ENCODE data around the gene HMOX1. TPM values are rescaled to one million over a fixed set of nuclear protein-coding genes. Genes with fewer than 3 reads are reported as not detected.

The HMOX1 gene
- total RNA-seq, 6 donors from 2014 or later, result 22.0 to 306 (median 77.9) TPM

DNA sequence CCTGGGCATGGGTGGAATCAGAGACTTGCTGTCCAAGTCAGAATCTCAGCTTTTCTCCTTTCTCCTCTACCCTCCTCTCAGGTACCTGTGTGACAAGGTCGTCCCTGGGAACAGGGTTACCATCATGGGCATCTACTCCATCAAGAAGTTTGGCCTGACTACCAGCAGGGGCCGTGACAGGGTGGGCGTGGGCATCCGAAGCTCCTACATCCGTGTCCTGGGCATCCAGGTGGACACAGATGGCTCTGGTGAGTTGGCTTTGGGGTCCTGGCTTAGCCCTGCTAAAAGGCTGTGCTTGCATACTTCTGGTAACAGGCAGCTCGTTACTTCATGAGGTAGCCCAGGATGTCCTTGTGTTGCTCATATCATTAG is 29.8 kb downstream of the HMOX1 start:
- TF ChIP-seq POLR2A (IDR thresholded peaks at IDR 0.05) (no peak), EP300 (IDR thresholded peaks at IDR 0.05) (no peak), POLR2AphosphoS5 (IDR thresholded peaks at IDR 0.05) (no peak)
- TF ChIP-seq, protein P1, sequence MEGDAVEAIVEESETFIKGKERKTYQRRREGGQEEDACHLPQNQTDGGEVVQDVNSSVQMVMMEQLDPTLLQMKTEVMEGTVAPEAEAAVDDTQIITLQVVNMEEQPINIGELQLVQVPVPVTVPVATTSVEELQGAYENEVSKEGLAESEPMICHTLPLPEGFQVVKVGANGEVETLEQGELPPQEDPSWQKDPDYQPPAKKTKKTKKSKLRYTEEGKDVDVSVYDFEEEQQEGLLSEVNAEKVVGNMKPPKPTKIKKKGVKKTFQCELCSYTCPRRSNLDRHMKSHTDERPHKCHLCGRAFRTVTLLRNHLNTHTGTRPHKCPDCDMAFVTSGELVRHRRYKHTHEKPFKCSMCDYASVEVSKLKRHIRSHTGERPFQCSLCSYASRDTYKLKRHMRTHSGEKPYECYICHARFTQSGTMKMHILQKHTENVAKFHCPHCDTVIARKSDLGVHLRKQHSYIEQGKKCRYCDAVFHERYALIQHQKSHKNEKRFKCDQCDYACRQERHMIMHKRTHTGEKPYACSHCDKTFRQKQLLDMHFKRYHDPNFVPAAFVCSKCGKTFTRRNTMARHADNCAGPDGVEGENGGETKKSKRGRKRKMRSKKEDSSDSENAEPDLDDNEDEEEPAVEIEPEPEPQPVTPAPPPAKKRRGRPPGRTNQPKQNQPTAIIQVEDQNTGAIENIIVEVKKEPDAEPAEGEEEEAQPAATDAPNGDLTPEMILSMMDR (IDR thresholded peaks at IDR 0.05), result no peak
- H3K9me3 ChIP-seq, result no peaks in the 10 kb centered on the region
- WGBS, 2 donors, result 93 to 98% methylated on average over 6 of the region's 6 CpGs
- H3K27ac ChIP-seq, result peak overlapping the region; percentile 42 to 73 (median 56)
- DNase-seq, result no peak
- no peaks in the 10 kb centered on the region for H3K27me3 ChIP-seq
- peaks cover 18 to 98% (median 76%) of the 10 kb centered on the region in 4 donors for H3K36me3 ChIP-seq
- ATAC-seq (ENCODE audit: low FRiP score in 2 of 2), result no peak
- H3K4me3 ChIP-seq, result no peak overlapping the region
- H3K4me1 ChIP-seq, result peaks cover 0 to 10% (median 1%) of the 10 kb centered on the region in 4 donors

DNA sequence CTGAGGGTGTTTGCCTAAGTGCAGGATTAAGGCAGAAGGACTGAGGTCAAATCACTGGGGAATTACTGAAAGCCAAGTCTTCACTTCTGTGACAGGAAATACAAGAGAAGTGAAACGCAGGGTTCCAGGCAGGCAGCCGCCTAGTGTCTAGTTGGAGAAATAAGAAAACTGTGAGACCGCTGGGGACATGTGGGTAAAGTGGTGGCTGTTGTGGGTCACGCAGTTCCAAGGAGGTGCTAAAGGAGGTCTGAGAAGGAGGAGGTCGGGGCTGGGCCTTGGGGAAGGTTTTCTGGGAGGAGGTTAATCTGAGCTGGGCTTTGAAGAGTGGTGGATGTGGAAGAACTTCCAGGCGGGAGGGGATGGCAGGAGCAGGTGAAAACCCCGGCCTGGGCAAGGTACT is 30.2 kb downstream of the HMOX1 start:
- H3K27ac ChIP-seq, result peak overlapping the region in 2 of 4 donors; percentile 42 to 73
- peak in 1 of 2 donors; percentile 32 for DNase-seq
- H3K27me3 ChIP-seq, result no peaks in the 10 kb centered on the region
- peak in 1 of 2 donors; percentile 57 for ATAC-seq (ENCODE audit: low FRiP score in 2 of 2)
- peaks cover 18 to 100% (median 79%) of the 10 kb centered on the region in 4 donors for H3K36me3 ChIP-seq
- TF ChIP-seq POLR2A (IDR thresholded peaks at IDR 0.05), result no peak
- TF ChIP-seq, protein P1 (IDR thresholded peaks at IDR 0.05), result peak in 1 of 6 experiments; percentile 12
- no peak for TF ChIP-seq EP300 (IDR thresholded peaks at IDR 0.05)
- TF ChIP-seq POLR2AphosphoS5 (IDR thresholded peaks at IDR 0.05), result no peak
- H3K9me3 ChIP-seq, result no peaks in the 10 kb centered on the region
- H3K4me3 ChIP-seq, result no peak overlapping the region
- 76 to 83% methylated on average over 7 of the region's 7 CpGs for WGBS, 2 donors
- peaks cover 0 to 10% (median 1%) of the 10 kb centered on the region in 4 donors for H3K4me1 ChIP-seq

DNA sequence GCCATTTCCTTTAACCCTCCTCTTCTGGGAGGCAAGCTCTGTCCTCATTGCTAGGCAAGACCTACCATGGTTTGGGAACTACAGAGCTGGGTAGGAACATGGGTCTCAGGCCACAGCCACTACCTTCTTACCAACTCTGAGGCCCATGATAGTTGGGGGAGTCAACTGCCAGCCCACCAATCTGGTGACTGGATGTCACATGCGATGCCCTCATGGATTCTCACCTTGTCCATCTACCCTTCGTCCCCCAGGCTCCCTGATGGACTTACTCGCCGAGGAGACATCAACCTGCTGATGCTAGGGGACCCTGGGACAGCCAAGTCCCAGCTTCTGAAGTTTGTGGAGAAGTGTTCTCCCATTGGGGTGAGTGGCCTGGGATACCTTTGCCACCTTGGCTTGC is 32.7 kb downstream of the HMOX1 start:
- 94 to 96% methylated on average over 4 of the region's 4 CpGs for WGBS, 2 donors

DNA sequence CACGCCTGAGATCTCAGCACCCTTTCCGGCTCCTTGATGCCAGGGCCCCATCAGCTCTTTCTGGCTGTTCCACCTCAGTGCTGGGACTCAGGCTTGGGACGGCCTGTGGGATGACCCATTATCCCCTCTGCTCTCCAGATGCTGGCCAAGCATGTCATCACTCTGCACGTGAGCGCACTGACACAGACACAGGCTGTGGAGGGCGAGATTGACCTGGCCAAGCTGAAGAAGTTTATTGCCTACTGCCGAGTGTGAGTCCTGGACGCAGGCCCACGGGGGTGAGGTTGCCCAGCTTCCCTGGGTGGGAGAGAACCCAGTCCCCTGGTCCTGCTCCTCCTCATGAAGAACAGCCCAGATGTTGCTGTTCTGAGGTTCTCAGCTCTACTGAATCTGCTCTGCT is 36.7 kb downstream of the HMOX1 start:
- 91 to 94% methylated on average over 7 to 9 of the region's 9 CpGs for WGBS, 2 donors
- TF ChIP-seq EP300 (IDR thresholded peaks at IDR 0.05) (no peak), POLR2A (IDR thresholded peaks at IDR 0.05) (no peak), POLR2AphosphoS5 (IDR thresholded peaks at IDR 0.05) (no peak)
- TF ChIP-seq, protein P1 (IDR thresholded peaks at IDR 0.05), result no peak
- no peak for DNase-seq

More for the DNA sequence above, 32.7 kb downstream of the HMOX1 start:
- H3K4me3 ChIP-seq, result no peak overlapping the region
- DNase-seq (no peak), ATAC-seq (ENCODE audit: low FRiP score in 2 of 2) (no peak)
- H3K27ac ChIP-seq, result no peak overlapping the region
- H3K27me3 ChIP-seq, result no peaks in the 10 kb centered on the region
- no peaks in the 10 kb centered on the region for H3K9me3 ChIP-seq
- peaks cover 0 to 10% (median 1%) of the 10 kb centered on the region in 4 donors for H3K4me1 ChIP-seq
- TF ChIP-seq POLR2A (IDR thresholded peaks at IDR 0.05) (no peak), EP300 (IDR thresholded peaks at IDR 0.05) (no peak), POLR2AphosphoS5 (IDR thresholded peaks at IDR 0.05) (no peak)
- TF ChIP-seq, protein P1 (IDR thresholded peaks at IDR 0.05), result no peak
- H3K36me3 ChIP-seq, result peaks cover 12 to 100% (median 77%) of the 10 kb centered on the region in 4 donors

DNA sequence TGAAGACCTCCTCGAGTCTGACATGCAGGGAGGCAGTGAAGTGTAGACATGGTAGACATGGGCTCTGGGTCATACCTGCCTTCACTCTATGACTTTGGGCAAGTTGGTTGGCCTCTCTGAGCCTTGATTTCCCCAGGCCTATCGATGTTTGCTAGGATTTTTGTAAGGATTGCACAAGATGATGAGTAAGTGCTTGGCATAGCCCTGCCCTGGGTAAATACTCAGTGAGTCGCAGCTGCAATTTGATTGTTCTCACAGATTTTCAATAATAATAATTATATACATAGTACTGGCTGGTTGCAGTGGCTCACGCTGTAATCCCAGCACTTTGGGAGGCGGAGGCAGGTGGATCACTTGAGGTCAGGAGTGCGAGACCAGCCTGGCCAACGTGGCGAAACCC is 37.2 kb downstream of the HMOX1 start:
- no peak for TF ChIP-seq POLR2A (IDR thresholded peaks at IDR 0.05)
- TF ChIP-seq, protein P1 (IDR thresholded peaks at IDR 0.05), result no peak
- no peak for TF ChIP-seq EP300 (IDR thresholded peaks at IDR 0.05)
- TF ChIP-seq POLR2AphosphoS5 (IDR thresholded peaks at IDR 0.05), result no peak
- WGBS, 2 donors, result 78 to 79% methylated on average over 8 of the region's 8 CpGs
- no peaks in the 10 kb centered on the region for H3K27me3 ChIP-seq
- peaks cover 16 to 100% (median 77%) of the 10 kb centered on the region in 4 donors for H3K36me3 ChIP-seq
- DNase-seq (no peak), ATAC-seq (ENCODE audit: low FRiP score in 2 of 2) (no peak)
- no peaks in the 10 kb centered on the region for H3K9me3 ChIP-seq
- no peaks in the 10 kb centered on the region for H3K4me1 ChIP-seq
- H3K4me3 ChIP-seq, result no peak overlapping the region
- H3K27ac ChIP-seq, result no peak overlapping the region

More for the DNA sequence above, 36.7 kb downstream of the HMOX1 start:
- Histone ChIP-seq H3K36me3 (peaks cover 16 to 100% (median 75%) of the 10 kb centered on the region in 4 donors), H3K27ac (no peak overlapping the region), H3K4me3 (no peak overlapping the region), H3K9me3 (no peaks in the 10 kb centered on the region), H3K4me1 (no peaks in the 10 kb centered on the region), H3K27me3 (no peaks in the 10 kb centered on the region)
- ATAC-seq (ENCODE audit: low FRiP score in 2 of 2), result no peak

Measured in upper lobe of left lung (tissue), 6 donors.